WI38 (cell line): ENCODE measurements around the gene IFITM10.

ENCODE experiments used
- H3K4me3 ChIP-seq: 2 replicates; pipeline ENCODE4 v1.5.1; 2011; ENCODE audit warnings: low read depth, mild to moderate bottlenecking, control low read depth, low read length
- CTCF ChIP-seq: IDR thresholded peaks from 2 replicates; pipeline ENCODE4 v1.5.1; 2012; ENCODE audit warnings: low read depth, mild to moderate bottlenecking, control low read depth, low read length

Gene IFITM10

GRCh38 chr11:1746956-1747752 is 3.2 kb downstream of the IFITM10 start:
- H3K4me3 ChIP-seq: no peak overlapping the region
- no peak for TF ChIP-seq CTCF

GRCh38 chr11:1746511-1746931 is 3.9 kb downstream of the IFITM10 start:
- H3K4me3 ChIP-seq: no peak overlapping the region
- TF ChIP-seq CTCF: no peak

GRCh38 chr11:1745701-1746320 is 4.6 kb downstream of the IFITM10 start:
- no peak overlapping the region for H3K4me3 ChIP-seq
- TF ChIP-seq CTCF: no peak

- H3K4me3 ChIP-seq: no peak overlapping the region
- TF ChIP-seq CTCF: no peak
Measured at GRCh38 chr11:1744891-1745700, 5.3 kb downstream of the IFITM10 start.

- no peak for TF ChIP-seq CTCF
Measured at GRCh38 chr11:1744137-1744886, 6.1 kb downstream of the IFITM10 start.

GRCh38 chr11:1743585-1744136 is 6.7 kb downstream of the IFITM10 start:
- no peak for TF ChIP-seq CTCF
- no peak overlapping the region for H3K4me3 ChIP-seq

More at GRCh38 chr11:1744137-1744886, 6.1 kb downstream of the IFITM10 start:
- no peak overlapping the region for H3K4me3 ChIP-seq
